Measurements from ENCODE around the gene FCSK. TPM values are rescaled to one million over a fixed set of nuclear protein-coding genes. Genes with fewer than 3 reads are reported as not detected.

The FCSK gene
- total and polyA plus RNA-seq, 8 donors, result 5.8 to 92.7 (median 12.8) TPM

DNA sequence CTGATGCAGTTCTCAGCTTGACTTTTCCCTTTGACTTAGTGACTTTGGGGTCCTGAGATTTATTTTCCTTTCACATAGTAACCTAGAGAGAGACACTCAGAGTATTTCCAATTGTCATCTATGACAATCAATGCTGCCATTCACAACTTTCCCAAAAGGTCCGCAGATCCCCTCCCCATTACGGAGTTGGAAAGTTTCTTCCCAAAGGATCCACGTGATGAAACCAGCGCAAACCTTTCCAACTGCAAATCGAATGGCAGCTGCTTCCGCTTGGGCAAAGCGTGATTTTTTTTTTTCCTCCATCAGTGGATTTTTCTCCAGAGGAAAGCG lies 538 bp upstream of the FCSK start:
- Histone ChIP-seq H3K9me3 (no peaks in the 10 kb centered on the region), H3K27ac (peak overlapping the region in 4 of 5 donors; percentile 91 to 97 (median 96)), H3K4me3 (peak overlapping the region; percentile 81 to 99 (median 93)), H3K36me3 (no peaks in the 10 kb centered on the region), H3K27me3 (peaks cover 0 to 9% (median 0%) of the 10 kb centered on the region in 3 donors), H3K4me1 (peaks cover 14 to 33% (median 27%) of the 10 kb centered on the region in 4 donors)
- TF ChIP-seq POLR2AphosphoS5 (IDR thresholded peaks at IDR 0.05), result no peak
- TF ChIP-seq, protein P1, sequence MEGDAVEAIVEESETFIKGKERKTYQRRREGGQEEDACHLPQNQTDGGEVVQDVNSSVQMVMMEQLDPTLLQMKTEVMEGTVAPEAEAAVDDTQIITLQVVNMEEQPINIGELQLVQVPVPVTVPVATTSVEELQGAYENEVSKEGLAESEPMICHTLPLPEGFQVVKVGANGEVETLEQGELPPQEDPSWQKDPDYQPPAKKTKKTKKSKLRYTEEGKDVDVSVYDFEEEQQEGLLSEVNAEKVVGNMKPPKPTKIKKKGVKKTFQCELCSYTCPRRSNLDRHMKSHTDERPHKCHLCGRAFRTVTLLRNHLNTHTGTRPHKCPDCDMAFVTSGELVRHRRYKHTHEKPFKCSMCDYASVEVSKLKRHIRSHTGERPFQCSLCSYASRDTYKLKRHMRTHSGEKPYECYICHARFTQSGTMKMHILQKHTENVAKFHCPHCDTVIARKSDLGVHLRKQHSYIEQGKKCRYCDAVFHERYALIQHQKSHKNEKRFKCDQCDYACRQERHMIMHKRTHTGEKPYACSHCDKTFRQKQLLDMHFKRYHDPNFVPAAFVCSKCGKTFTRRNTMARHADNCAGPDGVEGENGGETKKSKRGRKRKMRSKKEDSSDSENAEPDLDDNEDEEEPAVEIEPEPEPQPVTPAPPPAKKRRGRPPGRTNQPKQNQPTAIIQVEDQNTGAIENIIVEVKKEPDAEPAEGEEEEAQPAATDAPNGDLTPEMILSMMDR (IDR thresholded peaks at IDR 0.05), result no peak
- no peak for TF ChIP-seq EP300 (IDR thresholded peaks at IDR 0.05)
- TF ChIP-seq POLR2A (IDR thresholded peaks at IDR 0.05), result no peak
- 0 to 1% (median 0%) methylated on average over 8 of the region's 8 CpGs for WGBS, 5 donors
- intact Hi-C loops (cut with DNase I; ENCODE audit: low total_unique reads), result no loop called here
- DNase-seq, result no peak

DNA sequence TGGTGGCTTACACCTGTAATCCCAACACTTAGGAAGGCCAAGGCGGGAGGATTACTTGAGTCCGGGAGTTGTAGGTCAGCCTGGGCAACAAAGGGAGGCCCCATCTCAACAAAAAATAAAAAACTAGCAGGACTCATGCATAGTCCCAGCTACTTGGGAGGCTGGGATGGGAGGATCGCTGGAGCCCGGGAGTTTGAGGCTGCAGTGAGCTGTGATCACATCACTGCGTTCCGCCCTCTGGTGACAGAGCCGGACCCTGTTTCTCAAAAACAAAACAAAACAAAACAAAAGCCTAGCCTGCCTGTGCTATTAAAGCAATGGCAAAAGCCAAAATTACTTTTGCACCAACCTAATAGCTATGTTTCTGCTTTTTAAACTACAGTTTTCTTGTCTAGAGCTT lies 1.5 kb downstream of the FCSK start:
- TF ChIP-seq EP300 (IDR thresholded peaks at IDR 0.05) (no peak), POLR2AphosphoS5 (IDR thresholded peaks at IDR 0.05) (no peak), POLR2A (IDR thresholded peaks at IDR 0.05) (no peak)
- TF ChIP-seq, protein P1 (IDR thresholded peaks at IDR 0.05), result no peak
- Histone ChIP-seq H3K9me3 (no peaks in the 10 kb centered on the region), H3K4me1 (peaks cover 14 to 33% (median 28%) of the 10 kb centered on the region in 4 donors), H3K27ac (no peak overlapping the region), H3K36me3 (no peaks in the 10 kb centered on the region), H3K27me3 (peaks cover 0 to 3% (median 0%) of the 10 kb centered on the region in 3 donors), H3K4me3 (peak overlapping the region in 2 of 4 donors; percentile 81 to 99)
- 84 to 90% (median 87%) methylated on average over 7 of the region's 7 CpGs for WGBS, 5 donors
- intact Hi-C loops (cut with DNase I; ENCODE audit: low total_unique reads), result no loop called here
- DNase-seq, result no peak

- no peak overlapping the region for H3K27ac ChIP-seq
- peaks cover 0 to 6% (median 3%) of the 10 kb centered on the region in 4 donors for H3K36me3 ChIP-seq
- H3K9me3 ChIP-seq, result no peaks in the 10 kb centered on the region
- no peak overlapping the region for H3K4me3 ChIP-seq
- H3K4me1 ChIP-seq, result peaks cover 14 to 38% (median 30%) of the 10 kb centered on the region in 4 donors
- no peak for TF ChIP-seq POLR2A (IDR thresholded peaks at IDR 0.05)
- TF ChIP-seq POLR2AphosphoS5 (IDR thresholded peaks at IDR 0.05), result no peak
- TF ChIP-seq EP300 (IDR thresholded peaks at IDR 0.05), result no peak
- TF ChIP-seq, protein P1 (IDR thresholded peaks at IDR 0.05), result no peak
- DNase-seq, result no peak
- H3K27me3 ChIP-seq, result no peaks in the 10 kb centered on the region
- 82 to 93% (median 89%) methylated on average over 5 of the region's 5 CpGs for WGBS, 5 donors
- intact Hi-C loops (cut with DNase I; ENCODE audit: low total_unique reads), result no loop called here
Measured at GRCh38 chr16:70457446-70458166, 3.2 kb downstream of the FCSK start.

GRCh38 chr16:70460737-70461261 lies 6.4 kb downstream of the FCSK start:
- intact Hi-C loops (cut with DNase I; ENCODE audit: low total_unique reads), result no loop called here
- Histone ChIP-seq H3K9me3 (no peaks in the 10 kb centered on the region), H3K4me1 (peaks cover 4 to 22% (median 10%) of the 10 kb centered on the region in 4 donors), H3K27ac (peak overlapping the region in 1 of 5 donors; percentile 0), H3K4me3 (no peak overlapping the region), H3K36me3 (peaks cover 12 to 35% (median 31%) of the 10 kb centered on the region in 4 donors), H3K27me3 (no peaks in the 10 kb centered on the region)
- TF ChIP-seq POLR2AphosphoS5 (IDR thresholded peaks at IDR 0.05), result no peak
- TF ChIP-seq POLR2A (IDR thresholded peaks at IDR 0.05), result no peak
- no peak for TF ChIP-seq EP300 (IDR thresholded peaks at IDR 0.05)
- TF ChIP-seq, protein P1 (IDR thresholded peaks at IDR 0.05), result no peak
- DNase-seq, result peak in 1 of 2 donors; percentile 38
- WGBS, 5 donors, result 38 to 79% (median 73%) methylated on average over 4 to 8 of the region's 8 CpGs
